NCI-H2171 treated with DMSO at 0.1 percent for 48 hours (cell line): ENCODE results near the gene RHBDL2.
A peak's percentile ranks its signal among the peaks of the same experiment; 100 is the strongest.
"Not testable (repeated sequence)": the region's sequence is repeated elsewhere in the genome, so short reads cannot be mapped to it uniquely, and the experiment has no call there.

Experiments used
- DNase-seq: peaks from one replicate; lab custom pipeline; 2025; lab: John Stamatoyannopoulos, UW

RHBDL2 gene, protein sequence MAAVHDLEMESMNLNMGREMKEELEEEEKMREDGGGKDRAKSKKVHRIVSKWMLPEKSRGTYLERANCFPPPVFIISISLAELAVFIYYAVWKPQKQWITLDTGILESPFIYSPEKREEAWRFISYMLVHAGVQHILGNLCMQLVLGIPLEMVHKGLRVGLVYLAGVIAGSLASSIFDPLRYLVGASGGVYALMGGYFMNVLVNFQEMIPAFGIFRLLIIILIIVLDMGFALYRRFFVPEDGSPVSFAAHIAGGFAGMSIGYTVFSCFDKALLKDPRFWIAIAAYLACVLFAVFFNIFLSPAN

DNA sequence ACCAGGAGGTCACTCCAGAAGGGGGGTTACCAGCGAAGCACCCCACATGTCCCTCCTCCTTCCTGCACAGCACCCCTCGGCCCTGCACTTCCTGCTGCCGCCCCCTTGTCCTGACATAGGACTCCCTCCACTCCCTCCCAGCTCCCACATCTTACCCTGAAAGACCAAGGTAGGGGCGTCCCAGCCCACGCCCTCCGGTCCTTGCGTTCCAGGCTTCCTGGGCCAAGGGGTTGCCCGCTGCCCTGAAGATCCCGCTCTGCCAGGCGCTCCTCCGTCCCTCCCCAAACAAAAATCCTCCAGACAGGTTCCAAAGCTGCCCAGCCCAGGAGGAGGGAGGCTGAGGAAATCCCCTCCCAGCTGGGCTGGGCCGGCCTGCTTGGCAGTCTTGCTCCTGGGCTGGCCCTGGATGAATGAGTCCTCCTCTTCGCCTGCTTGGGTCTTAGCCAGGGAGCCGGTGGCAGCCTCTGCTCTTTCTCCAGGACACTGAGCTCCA is at the start of gene RHBDL2:
RHBDL2 (minus strand) TSS at position 304 of the 493 bp plus-strand sequence. CDS start 22,618 bp downstream, outside the sequence.
- no peak for DNase-seq

DNA sequence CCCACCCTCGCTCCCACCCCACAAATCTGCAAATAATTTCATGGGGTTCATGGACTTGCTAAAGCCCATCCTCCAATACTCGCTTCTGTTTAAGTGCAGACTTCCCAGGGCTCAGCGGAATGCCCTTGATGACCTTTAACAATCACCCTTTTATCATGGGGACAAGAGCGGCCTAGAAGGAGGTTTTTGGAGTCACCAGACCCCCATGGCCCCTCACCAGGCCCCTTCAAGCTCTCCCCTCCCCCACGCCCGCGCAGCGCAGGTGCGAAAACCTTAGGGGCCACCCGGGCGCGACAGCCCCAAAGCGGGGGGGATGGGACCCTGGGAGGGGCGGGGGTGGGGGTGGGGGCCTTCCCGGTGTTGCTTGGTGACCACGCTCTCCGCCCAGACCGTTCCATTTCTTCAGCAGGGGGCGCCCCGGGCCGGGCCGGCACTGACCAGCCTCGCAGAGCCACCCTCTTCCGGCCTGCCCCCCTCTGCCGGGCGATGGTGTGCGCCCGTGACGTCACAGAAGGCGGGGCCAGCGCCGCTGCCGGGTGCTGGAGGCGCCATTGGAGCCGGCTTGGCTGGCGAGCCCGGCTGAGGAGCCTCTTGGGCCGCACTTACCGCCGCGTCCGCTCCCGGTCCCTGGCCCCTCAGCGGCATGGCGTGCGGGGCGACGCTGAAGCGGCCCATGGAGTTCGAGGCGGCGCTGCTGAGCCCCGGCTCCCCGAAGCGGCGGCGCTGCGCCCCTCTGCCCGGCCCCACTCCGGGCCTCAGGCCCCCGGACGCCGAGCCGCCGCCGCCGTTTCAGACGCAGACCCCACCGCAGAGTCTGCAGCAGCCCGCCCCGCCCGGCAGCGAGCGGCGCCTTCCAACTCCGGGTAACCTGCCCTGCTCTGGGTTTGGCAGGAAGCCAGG is 49.4 kb upstream of the RHBDL2 start, which contains the start of gene AKIRIN1:
AKIRIN1 (plus strand) TSS at position 539 of the 900 bp plus-strand sequence; CDS start at position 644, 105 bp downstream.
- DNase-seq = peak; percentile 93

DNA sequence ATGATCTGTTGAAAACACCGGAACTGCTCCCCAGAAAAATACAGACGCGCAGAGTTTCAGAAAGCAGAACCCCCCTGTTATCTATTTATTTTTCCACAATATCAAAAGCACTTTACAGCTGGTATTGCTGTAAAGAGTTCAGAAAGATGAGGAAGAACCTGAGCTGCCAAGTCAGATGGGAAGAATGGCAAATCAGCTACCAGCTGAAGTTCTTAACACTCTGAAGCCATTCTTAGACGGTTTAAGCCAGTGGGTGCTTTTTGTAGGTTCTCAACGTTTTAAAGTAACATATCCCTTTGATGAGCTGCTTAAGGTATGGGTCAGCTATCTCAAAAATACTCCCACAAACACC is 48.7 kb upstream of the RHBDL2 start:
- peak; percentile 58 for DNase-seq

DNA sequence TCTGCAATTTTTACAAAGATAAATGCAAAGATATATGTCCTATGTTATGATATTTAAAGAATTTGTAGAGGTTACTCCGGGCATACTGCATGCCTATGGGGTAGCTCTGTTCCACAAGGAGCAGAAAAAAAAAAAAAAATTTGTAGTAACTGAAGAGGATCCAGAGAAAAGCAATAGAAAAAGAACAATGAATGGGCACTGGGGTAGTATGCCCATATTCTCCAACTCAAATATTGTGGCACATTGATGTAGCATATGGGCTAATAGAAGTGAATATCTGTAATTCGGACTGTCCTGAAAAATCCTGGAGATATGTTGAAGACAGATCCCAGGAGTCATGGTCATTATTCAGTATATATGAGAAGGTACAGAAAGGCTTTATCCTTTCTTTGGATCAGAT is 48.3 kb upstream of the RHBDL2 start:
- no peak for DNase-seq

DNA sequence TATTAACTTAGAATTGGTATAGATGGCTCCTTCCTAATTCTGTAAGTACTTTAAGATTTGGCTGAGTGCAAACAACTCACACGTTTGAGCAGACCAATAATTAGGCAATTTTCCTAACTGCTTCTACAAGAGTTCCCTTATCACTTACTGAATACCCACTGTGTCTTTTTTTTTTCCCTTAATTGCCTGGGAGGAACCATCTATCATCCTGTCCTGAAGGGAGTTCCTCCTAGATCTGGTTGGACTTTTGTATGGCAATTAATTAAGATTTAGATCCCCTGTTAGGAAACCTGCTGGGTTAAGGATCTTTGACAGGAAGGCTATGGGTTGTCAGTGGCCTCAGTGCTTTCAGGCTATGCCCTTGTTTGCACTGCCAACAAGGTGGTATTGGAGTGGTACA is 37.8 kb upstream of the RHBDL2 start:
- not testable (repeated sequence) for DNase-seq

DNA sequence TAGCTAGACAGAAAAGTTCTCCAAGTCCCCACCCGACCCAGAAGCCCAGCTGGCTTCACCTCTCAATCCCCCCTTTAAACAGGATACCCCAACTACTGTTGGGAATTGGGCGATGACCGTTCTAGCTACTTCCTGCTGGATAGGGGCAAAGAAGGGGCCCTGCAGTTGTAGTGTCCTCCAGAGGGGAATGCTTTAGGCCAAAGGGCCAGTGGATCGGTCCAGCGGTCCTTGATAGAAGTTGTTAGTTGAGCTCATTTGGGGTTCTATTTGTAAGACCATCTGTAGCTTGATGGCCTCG is 36.6 kb upstream of the RHBDL2 start:
- not testable (repeated sequence) for DNase-seq

DNA sequence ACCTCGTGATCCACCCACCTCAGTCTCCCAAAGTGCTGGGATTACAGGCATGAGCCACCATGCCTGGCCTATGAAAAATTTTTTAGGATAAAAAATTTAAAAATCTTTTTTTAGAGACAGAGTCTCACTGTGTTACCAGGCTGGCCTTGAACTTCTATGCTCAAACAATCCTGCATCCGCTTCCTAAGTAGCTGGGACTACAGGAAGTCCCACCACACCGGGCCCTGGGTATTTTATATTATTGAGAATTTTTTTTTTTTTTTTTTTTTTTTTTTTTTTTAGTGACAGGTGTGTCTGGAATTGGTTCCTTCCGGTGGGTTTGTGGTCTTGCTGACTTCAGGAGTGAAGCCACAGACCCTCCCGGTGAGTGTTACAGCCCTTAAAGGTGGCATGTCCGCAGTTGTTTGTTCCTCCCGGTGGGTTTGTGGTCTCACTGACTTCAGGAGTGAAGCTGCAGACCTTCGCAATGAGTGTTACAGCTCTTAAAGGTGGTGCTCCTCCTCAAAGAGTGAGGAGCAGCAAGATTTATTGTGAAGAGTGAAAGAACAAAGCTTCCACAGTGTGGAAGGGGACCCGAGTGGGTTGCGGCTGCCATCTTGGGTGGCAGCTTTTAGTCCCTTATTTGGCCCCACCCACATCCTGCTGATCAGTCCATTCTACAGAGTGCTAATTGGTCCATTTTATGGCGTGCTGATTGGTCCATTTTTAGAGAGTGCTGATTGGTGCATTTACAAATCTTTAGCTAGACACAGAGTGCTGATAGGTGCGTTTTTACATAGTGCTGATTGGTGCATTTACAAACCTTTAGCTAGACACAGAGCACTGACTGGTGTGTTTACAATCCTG is 36.0 kb upstream of the RHBDL2 start:
- DNase-seq = not testable (repeated sequence)

DNA sequence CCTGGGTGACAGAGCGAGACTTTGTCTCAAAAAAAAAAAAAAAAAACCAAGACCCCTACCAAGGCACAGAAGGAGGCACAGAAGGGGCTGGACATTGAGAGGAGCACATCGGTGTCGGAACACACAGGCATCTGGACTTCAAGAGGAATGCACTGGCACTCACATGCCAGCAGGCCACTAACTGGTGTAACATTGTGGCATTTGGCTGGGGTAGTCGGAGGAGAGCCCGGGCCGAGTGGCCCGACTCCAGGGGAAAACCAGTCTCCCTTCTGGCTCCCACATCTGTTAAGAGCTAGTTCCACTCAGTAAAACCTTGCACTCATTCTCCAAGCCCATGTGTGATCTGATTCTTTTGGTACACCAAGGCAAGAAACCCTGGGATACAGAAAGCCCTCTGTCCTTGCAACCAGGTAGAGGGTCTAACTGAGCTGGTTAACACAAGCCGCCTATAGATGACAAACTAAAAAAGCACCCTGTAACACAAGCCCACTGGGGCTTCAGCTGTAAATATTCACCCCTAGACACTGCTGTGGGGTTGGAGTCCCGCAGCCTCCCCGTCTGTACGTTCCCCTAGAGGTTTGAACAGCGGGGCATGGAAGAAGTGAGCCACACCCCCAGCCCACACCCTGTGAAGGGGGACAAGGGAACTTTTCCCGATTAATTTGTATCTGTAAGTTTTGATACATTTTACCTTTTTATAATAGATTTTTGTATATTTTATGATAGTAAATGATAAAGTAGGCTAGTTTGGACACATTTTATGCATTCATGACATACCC is 32.2 kb upstream of the RHBDL2 start:
- no peak for DNase-seq

DNA sequence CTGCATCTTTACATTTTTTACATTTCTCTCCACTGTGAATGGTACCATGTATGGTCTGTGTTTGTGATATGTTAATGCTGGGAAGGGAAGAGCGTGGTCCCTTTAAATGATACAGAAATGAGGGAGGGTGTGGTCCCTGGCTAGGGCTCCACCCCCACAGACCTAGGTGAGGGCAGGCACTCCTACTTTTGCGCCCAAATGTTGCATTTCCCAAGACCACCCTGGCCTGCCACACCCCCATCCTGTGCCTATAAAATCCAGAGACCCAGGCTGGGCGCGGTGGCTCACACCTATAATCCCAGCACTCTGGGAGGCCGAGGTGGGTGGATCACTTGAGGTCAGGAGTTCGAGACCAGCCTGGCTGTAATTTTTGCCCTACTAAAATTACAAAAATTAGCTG is 31.5 kb upstream of the RHBDL2 start:
- DNase-seq = not testable (repeated sequence)

DNA sequence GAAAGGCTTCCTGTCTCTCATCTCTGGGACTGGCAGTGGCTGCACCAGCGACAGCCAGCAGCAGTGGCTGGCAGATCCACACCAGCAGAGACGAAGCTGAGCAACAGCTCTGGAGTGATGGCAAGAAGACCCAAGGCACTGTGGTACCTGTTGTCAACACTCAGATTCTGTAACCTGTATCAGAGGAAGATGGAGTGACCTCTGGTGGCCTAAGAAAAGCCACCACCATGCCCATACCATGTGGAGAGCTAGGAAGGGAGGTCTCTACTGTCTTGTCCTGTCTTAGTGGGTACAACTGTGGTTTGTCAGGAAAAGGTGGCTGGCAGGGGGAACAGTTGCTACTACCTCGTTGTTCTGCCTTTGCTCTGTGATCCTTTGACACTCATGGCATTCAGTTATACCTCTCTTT is 22.5 kb upstream of the RHBDL2 start:
- no peak for DNase-seq

DNA sequence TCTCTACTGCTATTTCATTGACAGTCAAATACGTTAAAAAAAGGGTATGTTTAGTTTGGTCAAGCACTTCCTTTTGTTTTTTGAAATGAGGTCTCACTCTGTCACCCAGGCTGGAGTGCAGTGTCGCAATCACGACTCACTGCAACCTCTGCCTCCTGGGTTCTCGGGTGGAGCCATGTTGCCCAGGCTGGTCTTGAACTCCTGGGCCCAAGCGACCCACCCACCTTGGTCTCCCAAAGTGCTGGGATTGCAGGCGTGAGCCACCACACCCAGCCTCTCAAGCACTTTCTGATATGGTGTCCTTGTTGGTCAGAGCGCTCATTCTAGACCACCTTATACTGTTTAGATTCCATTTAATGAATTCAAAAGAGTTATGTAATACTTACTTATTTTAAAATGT is 20.9 kb upstream of the RHBDL2 start:
- DNase-seq = no peak

DNA sequence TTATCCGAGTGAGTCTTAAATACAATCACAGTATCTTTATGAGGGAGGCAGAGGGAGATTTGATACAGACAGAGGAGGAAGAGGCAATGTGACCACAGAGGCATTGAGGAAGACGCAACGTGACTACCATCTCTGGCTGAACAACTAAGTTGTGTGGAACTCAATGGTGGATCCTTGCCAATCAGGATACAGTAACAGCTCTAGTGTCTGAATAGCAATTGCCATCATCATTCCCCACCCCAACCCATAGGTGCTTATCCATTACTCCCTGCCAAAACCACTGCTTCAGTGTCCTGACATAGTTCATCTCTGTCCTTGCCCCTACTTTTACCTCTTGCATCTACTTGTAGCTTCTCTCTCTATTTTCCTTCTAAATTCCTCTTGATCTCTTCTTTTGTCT is 20.5 kb upstream of the RHBDL2 start:
- DNase-seq = no peak

DNA sequence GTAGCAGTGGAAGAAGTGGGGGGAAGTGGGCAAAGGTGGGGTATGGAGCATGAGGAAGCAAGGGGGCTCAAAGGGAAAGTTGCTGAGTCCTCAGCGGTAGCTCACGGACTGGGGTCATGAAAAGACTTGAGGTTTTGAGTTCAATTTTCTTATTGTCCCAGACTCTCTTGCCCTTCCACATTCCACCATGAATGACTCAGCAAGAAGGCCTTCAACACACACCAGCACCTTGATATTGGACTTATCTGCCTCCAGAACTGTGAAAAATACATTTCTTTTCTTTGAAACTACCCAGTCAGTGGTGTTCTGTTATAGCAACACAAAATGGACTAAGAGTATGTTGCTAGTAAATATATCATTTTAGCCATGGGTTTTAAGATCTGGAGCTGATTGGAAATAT is 17.3 kb upstream of the RHBDL2 start:
- no peak for DNase-seq

DNA sequence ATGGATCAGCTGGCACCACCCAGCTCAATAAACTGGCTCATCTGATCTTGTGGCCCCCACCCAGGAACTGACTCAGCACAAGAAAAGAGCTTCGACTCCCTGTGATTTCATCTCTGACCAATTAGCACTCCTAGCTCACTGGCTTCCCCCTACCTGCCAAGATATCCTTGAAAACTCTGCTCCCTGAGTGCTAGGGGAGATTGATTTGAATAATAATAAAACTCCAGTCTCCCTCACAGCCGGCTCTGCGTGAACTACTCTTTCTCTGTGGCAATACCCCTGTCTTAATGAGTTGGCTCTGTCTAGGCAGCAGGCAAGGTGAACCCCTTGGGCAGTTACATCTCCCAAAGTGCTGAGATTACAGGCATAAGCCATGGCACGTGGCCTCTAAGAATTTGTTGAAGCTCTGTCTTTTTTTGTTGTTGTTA is 11.8 kb upstream of the RHBDL2 start:
- no peak for DNase-seq

DNA sequence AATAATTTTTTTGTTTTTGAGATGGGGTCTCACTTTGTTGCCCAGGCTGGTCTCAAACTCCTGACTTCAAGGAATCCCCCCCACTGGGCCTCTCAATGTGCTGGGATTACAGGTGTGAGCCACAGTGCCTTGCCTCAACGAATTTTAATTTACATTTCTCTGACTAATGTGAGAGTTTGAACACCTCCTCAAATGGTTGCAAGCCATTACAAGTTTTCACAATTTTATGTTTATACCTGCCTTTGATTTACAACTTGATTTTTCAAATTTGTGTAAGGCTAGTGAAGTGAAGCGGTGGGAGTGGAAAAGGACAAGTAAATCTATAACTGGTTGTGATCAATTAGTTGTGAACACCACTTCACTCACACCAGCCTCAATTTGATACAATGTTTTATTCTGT is 8.9 kb upstream of the RHBDL2 start:
- DNase-seq = no peak

DNA sequence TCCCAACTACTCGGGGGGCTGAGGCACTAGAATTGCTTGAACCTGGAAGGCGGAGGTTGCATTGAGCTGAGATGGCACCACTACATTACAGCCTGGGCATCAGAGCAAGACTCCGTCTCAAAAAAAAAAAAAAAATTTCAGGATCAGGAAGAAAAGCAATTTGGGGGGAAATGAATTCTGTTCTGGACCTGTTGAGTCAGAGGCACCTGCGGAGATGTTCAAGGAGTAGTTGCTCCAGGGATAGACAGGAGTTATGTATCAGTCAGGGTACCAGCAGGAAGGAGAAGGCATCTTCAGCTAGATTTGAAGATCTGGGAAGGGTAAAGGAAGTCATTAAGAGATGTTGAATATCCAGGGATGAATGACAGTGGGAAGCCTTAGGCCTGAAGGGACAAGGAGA is 2.9 kb upstream of the RHBDL2 start:
- no peak for DNase-seq

DNA sequence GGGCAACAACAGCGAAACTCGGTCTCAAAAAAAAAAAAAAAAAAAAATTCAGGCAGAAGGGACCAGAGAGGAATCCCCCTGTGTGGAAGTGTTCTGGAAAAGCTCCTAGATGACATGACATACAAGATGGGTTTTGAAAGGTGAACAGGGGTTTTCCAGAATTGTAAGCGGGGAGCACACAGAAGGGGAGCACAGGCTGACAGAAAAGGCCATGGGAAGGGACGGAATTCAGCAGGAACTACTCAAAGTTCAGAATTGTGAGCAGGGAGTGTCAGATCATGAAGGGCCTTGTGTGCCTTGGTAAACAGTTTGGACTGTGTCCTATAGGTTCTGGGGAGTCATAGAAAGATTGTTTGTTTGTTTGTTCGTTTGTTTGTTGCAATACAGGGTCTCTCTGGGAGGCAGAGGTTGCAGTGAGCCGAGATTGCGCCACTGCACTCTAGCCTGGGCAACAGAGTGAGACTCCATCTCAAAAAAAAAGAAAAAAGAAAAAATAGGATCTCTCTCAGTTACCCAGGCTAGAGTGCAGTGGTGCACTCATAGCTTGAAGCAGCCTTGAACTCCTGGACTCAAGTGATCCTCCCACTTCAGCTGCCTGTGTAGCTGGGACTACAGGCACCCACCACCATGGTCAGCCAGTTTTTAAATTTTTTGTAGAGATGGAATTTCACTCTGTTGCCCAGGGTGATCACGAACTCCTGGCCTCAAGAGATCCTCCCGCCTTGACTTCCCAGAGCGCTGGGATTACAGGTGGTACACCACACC is 1.2 kb upstream of the RHBDL2 start:
- no peak for DNase-seq

DNA sequence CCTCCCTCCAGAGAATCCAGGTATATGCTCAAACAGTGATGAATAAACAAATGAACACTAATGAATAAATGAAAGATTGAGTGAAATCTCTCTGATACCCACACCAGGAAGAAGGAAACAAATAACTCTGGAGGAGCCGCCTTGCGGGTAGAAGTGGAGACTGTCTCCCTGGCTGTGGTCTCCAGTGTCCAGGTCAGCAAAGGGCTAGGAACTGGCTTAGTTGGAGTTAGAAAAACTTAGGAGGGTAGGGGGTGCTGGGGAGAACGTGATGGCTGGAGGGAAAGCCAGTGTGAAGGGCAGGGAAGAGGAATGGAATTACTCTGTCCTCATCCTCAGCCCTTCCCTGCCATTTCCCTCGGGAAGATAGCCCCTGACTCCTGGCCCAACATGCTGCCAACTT is 537 bp downstream of the RHBDL2 start:
- DNase-seq = no peak

DNA sequence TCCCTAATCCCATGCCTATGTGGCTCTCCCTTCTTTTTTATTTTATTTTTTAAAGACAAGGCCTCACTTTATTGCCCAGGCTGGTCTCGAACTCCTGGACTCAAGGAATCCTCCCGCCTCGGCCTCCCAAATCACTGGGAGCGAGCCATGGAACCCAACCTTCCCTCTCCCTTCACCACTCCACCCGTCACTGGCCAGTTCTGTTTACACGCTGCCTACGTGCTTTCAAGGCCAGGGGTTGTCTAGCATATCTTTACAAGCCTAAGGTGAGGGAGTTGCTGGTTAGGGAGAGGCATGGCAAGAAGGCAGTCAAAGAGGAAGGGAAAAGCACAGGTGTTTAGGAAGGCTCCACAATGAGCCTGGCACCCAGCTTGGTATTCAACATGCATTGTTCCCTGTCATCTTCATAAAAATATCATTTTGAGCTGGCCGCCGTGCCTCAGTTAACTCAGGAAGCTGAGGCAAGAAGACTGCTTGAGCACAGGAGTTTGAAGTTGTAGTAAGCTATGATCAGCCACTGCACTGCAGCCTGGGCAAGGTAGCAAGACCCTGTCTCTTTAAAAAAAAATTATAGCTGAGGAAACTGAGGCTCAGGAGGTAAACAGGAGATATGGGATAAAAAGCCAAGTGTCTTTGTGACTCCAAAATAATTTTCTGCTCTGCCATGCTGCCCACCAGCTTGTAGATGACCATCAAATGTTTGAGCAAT is 1.1 kb downstream of the RHBDL2 start:
- DNase-seq = no peak

DNA sequence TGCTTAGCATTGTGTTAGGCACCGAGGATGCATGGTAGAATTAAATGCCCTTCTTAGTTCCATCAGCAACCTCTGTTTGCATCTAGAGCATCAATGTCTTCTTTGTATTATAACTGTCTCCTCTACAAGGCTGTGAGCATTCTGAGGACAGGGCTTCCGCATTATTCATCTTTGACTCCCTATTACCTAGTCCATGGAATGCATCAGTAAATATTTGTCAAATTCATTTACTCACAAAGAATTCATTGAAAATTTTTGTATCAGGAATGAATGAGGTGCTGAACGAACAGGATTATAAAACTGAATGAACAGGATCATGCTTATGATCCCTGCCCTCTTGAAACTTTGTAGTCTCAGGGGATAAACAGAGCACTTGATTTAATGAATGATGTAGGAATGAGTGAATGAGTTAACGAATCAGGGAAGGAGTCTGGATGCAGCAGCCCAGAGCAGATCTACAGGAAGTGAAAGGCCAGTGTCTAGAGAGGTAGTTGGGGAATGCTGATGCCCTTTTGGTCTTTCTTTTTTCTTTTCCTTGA is 2.8 kb downstream of the RHBDL2 start:
- DNase-seq = no peak
